Measurements from ENCODE around the gene TMEM50B.

- TF ChIP-seq CTCF (IDR thresholded peaks at IDR 0.05) (no peak), POLR2A (IDR thresholded peaks at IDR 0.05) (no peak)
These were observed 73.3 kb downstream of the TMEM50B start for GRCh38 chr21:33406493-33406892.
